DMS79 (cell line): ENCODE data around the gene TEKT5.
"Not testable (repeated sequence)": the region's sequence is repeated elsewhere in the genome, so short reads cannot be mapped to it uniquely, and the experiment has no call there.

ENCODE experiments used
- DNase-seq: peaks from one replicate; lab custom pipeline; 2025; lab: John Stamatoyannopoulos, UW

TEKT5 gene

DNA sequence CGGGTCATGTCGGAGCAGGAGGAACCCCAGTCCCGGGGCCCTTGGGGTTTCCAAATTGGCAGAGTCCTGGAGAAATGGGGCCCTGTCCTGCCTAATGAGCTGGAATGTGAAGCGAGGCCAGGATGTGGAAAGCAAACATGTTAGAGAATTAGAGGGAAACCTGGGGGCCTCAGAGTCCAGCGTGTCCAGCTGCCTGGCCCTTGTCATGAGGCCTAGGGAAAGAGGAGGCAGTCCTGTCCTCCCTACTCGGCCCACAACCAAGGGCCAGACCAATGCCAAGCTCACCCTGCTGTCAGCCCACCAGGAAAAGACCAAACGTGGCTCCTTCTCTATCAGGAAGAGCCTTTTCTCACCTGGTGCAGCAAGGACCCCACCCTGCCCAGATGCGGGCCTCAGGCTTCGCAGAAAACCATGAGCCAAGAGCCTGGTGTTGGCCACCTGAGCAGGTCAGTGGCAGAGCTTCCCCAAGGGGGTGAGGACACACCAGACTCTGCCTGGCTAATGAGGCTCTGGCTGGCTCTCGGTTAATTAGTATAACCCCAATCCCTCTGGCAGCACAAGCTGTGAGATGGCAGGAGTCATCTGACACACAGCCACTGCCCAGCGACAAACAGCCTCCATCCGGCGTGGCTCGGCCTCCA, 10.1 kb downstream of the TEKT5 start:
- no peak for DNase-seq

DNA sequence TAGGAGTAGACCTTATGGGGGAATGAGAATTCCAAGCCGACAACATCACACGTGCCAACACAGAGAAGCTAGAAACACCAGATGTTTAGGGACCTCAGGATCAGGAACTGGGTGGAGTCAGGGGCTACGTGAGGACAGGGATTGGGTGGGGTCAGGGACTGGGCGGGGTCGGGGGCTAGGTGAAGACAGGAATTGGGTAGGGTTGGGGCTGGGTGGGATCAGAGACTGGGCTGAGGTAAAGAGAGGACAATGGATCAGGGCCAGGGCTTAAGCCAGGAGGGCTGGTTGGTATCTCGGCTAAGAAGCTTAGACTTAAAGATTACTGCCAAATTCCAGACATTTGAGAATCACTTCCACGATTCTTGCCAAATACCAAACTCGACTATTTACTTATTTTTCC, 11.6 kb downstream of the TEKT5 start:
- no peak for DNase-seq

DNA sequence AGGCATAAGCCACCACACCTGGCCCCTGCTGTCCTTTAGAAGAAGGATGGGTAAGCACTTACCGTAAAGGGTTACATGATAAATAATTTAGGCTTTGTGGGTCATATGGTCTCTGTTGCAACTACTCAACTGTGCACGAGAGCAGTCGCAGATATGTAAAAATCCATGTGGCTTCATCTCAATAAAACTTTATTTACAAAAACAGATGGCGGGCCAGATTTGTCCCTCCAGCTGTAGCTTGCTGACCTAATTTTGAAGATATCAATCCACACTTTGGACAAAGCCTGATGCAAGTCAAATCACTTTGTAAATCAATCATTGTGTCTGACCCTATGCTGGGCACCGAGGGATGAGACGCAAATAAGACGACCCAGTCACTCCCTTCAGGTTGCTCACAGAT, 12.1 kb downstream of the TEKT5 start:
- DNase-seq: no peak

DNA sequence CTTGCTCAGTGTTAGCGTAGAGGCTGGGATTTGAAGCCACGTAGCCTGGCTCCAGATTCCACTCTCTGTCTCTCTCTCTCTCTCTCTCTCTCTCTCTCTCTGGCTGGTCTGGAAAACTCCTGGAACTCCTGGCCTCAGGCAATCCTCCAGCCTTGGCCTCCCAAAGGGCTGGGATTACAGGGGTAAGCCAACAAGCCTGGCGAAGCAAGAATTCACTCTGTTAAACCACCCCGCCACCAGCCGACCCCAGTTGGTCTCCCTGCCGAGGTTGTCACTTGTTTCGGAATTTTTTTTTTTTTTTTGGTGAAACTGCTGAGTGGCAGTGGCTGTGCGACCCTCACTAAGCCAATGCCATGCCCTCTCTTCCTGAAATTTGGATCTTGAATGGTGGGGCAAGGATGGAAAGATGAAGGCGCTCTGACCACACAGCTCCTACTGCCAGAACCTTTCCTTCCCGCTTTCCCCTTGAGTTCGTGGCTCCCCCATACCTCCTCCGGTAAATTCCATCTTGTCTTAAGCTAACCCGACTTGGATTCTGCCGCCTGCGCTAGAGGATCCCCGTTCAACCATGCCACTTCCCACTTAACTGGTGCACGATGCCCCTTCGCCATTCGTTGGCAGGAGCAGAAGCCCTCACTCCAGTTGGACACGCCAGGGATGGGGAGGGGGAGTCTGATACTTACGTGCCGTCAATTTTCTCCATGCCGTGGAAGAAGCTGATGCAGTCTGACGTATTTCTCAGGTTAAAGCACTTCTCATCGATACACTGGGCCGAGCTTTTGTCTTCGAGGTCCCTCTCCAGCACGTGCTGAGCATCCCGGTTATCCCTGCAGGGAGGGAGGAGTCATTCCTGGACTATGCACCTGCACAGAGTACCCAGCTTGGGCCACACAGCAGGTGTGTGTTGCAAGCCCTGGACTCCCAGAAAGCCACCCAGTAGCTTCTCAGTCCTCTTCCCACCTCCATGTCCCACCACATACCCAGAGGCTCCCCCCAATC, 13.1 kb downstream of the TEKT5 start:
- no peak for DNase-seq

DNA sequence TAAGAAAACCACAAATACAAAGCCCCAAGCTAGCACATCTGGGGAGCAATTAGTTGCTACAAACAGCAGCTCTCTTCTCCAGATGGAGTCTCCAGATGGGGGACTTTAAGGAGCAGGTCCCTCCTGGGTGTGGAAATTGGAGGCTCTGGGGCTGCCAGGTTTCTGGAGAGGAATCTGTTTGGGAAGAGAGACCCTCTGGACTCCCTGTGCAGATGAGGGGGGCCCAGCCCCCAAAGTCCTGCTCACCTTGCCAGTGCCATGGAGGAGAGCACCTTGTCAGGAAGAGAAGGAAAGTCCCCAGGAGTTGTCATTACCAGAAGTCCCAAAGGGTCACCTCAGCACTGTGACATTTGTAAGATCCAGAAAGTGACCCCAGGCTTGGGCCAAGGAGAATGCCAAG, 14.8 kb downstream of the TEKT5 start:
- DNase-seq: no peak

DNA sequence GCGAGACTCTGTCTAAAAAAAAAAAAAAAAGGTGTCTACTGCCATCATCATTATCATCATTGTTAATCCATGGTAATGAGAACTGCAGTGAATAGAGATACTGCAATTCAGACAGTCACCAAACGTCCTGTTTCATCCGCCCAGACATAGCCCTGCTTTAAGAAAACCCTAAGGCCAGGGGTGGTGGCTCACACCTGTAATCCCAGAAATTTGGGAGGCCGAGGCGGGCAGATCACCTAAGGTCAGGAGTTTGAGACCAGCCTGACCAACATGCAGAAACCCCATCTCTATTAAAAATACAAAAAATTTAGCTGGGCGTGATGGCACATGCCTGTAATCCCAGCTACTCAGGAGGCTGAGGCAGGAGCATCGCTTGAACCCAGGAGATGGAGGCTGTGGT, 15.3 kb downstream of the TEKT5 start:
- not testable (repeated sequence) for DNase-seq

DNA sequence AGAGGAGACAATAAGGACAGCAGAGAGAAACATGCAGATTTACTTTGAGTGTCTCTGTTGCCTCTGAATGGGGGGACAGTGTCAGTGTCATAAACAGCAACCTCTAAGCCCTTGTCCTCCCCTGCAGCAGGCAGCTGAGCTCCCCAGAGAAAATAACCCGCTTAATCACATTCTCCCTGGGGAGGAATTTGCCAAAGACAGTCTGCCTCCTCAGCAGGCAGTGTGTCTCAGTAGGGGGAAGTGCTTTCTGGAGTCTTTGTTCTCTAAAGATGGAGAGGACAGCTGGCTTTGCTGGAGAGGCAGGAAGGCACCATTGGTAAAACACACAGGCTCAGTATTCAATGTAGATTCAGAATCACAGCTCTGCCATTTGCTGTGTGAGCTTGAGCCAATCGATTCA, 16.1 kb downstream of the TEKT5 start:
- no peak for DNase-seq

DNA sequence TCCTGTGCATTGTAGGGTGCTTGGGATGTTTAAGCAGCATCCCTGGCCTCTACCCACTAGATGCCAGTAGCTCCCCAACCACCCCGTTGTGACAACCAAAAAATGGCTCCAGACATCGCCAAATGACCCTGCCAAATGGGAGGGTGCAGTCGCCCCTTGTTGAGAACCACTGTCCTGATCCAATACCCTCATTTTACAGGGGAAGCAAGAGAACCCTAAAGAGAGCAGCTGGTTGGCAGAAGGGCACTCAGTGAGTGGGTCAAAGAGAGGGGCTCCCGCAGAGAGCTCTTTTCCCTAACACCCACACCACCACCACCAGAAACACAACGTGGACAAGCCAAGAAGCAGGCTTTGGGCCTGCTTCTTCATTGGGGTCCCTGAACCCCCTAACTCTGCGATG, 18.4 kb downstream of the TEKT5 start:
- no peak for DNase-seq

DNA sequence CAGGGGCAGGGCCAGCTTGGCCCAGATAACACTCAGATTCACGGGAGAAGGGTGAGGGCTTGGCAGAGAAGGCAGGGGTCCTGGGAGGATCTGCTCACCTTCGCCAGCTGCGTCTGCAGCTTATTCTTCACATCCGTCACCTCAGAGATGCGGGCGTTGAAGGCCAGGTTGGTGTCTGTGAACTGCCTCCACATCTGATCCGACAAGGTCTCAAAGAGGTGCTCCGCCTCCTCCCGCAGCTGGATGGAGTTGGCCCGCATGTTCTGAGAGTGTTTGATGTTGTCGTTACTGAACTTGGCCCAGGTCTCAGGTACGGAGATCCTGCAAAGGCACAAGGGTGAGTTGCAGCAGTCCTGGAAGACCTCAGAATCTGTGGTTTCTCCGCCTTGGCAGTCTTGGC, 18.9 kb downstream of the TEKT5 start:
- DNase-seq: no peak

DNA sequence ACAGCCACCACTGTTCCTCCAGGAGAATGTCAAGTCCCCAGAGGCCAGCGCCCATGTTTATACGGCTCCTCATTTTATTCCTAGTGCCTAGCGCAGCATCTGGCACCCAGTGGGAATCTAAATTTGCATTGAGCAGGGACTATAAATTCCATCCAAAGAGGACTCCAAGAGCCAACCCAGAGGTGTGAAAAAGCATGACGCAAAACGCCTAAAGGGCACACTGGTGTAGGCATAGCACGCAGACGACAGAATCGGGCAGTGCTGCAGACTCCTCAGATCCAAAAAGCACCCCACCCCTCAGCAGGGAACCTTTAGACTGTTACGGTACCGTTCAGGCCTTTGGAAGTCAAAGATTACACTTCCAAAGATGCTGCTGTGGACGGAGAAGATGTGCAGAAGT, 19.5 kb downstream of the TEKT5 start:
- no peak for DNase-seq

DNA sequence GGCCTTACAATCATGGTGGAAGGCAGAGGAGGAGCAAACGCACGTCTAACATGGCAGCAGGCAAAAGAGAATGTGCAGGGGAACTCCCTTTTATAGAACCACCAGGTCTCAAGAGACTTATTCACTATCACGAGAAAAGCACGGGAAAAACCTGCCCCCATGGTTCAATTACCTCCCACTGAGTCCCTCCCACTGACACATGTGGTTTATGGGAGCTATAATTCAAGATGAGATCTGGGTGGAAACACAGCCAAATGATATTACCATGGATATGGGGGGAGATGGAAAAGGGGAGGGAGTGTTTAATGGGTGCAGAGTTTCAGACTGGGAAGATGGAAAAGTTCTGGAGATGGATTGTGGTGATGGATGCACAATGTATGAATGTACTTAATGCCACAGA, 23.0 kb downstream of the TEKT5 start:
- DNase-seq: no peak

DNA sequence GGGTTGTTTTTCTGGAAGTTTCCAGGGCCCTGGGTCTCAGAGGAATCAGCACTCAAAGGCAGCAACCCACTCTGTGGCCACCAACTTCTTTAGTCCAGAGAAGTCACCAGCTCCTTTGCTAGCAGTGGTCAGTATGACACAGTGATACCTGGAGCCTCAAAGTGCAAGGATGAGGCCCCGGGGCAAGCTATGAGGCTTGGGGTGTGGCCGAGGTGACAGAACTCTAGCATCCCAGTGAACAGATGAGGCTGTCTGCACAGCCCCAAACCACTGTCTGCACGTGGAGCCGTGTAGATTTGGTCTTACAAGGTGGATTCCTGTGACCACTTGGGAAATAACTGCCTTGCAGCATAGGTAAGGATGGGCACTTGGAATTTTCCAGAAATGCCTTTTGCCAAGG, 24.9 kb downstream of the TEKT5 start:
- DNase-seq: no peak

DNA sequence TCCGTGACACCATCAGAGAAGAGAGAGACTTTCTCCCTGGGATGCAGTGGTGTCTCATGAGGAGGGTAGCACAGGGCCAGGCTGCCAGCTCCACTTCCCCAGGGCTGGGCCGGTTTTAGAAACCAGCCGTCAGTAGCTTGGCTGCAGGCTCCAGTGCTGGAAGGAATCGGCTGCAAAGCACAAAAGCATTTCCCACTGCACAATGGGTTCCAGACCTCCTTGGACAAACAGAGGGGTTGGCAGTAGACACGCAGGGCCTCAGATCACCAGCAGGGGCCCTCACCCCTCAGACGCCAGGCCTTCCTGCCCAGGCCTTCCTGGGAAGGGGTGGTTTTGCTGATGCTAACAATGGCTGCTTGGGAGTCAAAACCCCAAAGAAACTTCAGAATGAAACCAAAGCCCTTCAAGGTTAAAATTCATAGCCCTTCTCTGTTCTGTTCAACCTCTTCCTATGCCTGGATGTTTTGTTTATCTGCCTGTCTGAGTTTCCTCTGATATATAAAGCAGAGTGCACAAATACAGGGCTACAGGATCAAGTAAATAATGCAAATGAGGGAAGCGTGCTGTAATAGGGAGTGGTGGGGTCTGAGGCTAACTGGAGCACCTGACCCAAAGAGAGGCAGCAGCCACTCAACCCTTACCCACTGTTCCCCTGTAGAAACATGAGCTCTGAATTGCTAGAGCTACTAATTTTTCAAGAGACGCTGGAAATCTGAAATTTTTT, 26.2 kb downstream of the TEKT5 start:
- DNase-seq: no peak

DNA sequence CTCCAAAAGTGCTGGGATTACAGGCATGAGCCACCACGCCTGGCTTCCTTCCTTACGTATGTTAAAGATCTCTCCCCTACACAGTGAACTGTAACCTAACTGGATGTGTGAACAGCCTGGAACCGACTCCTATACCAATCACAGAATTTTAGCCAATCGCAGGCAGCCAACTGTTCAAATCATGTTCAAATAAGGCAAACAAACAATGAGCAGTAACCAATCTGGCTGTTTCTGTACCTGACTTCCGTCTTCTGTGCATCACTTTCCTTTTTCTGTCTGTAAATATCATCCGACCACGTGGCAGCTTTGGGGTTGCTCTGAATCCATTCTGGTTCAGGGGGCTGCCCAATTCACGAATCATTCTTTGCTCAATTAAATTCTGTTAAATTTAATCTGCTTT, 27.5 kb downstream of the TEKT5 start:
- no peak for DNase-seq

DNA sequence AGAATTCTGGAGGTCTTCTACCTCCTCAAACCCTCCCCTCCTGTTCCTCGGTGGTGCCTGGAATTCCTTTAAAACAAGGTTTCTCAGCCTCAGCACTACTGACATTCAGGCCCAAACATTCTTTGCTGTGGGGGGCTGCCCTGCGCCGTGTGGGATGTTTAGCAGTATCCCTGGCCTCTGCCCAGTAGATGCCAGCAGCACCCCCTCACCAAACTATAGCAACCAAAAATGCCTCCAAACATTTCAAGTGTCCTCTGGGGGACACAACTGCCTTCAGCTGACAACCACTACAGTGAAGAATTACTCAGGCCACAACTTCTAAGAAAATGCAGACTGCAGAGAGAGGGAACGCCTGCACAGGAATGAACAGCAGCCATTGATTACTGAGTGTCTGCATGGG, 28.4 kb downstream of the TEKT5 start:
- no peak for DNase-seq

DNA sequence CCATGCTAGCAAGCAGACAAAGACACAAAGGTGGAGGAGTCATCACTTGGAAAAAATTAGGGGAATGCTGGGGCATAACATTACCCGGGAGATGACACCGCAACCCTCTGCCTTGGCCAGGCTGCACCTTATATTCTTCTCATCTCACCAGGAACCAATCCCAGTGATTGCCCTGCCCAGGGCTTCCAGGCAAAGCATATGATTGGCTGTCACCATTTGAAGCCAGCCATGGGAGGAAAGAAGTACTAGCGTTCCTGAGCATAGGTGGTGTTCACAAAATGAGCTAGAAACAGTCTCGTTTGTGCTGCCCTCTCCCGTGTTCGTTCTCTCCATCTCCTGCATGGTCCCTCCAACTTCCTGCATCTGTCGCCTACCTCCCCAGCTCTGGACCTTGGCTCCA, 29.6 kb downstream of the TEKT5 start:
- no peak for DNase-seq

DNA sequence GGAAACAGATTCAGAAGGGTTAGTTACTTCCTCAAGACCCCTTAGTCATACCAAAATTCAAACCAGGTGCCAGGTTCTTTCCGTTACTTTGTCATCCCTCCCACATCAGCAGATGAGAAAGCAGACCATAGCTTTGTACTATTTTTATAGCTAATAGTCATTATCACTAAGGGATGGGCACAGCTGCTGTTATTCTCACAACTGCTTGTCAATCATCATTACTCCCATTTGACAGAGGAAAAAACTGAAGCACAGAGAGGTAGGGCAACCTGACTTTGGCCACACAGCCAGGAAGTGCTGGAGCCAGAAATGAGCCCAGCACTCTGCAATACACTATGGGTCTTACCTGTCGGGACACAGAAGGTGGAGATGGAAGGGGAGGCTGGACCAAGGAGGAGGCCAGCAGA, 30.0 kb downstream of the TEKT5 start:
- no peak for DNase-seq

DNA sequence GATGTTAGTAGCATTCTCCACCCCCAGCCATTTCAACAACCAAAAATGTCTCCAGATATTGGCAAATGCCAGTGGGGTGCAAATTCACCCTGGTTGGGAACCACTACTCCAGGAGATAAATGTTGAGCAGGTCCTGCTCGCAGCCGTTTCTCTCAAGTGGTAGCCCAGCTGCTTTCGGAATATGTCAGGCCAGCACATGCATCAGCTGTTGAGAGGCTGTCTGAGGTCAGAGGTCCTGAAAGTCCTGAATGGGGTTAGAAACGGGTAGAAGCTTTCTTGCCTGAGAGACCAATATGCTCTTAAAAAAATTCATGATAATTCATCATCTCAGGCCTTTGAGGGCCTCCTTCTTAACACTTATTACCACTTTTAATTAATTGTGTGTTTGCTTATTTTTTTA, 31.0 kb downstream of the TEKT5 start:
- DNase-seq: no peak

DNA sequence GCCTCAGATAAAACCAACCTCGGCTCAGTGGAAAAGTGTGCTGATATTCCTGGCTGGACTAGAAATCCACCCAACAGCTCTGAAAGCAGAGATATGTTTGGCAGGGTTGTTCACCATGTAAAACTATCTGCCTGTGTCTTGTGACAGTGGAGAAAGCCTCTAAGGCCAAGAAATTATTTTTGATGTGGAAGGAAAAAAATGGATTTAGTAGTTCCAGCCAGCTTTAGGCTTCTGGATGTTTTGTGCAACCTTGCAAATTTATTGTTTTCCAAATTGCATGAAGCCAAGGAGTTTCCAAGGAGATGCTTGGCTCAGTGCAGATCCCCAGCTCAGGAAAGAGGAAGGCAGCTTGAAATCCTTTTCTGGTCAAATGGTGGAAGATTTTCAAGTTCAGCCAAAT, 31.6 kb downstream of the TEKT5 start:
- DNase-seq: no peak

DNA sequence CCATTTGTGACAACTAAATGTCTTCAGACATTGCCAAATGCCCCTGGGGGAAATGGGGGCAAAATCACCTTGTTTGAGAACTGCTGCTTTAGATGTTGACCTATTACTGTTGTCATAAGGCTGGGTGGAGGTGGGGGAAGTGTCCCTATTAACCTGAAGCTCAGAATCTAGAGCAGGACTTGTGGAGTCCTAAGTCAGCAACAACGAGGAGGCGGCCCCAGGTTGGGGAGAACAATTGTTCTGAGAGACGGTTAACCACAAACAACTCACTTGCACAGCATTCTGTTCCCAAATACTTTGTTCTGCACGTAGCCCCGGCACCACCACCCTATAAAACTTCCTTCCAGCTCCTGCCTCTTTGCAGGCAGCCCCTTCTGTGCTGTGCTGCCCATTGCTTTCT, 32.5 kb downstream of the TEKT5 start:
- DNase-seq: no peak

DNA sequence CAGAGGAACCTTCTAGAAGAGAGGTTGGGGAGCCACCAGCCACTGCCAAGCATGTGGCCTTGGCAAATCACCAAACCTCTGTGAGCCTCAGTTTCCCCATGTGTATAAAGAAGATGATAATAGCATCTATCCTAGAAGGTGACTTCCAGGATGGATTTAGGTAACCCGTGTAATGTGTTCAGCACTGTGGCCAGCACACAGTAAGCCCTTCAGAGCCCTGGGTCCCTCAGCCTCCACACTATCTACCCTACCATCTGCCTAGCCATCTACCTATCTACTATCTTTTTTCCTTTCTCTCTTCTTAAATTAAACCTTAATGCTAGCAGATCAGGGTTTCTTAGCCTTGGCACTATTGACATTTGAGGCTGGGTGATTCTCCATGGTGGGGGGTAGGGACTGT, 33.0 kb downstream of the TEKT5 start:
- DNase-seq: no peak

DNA sequence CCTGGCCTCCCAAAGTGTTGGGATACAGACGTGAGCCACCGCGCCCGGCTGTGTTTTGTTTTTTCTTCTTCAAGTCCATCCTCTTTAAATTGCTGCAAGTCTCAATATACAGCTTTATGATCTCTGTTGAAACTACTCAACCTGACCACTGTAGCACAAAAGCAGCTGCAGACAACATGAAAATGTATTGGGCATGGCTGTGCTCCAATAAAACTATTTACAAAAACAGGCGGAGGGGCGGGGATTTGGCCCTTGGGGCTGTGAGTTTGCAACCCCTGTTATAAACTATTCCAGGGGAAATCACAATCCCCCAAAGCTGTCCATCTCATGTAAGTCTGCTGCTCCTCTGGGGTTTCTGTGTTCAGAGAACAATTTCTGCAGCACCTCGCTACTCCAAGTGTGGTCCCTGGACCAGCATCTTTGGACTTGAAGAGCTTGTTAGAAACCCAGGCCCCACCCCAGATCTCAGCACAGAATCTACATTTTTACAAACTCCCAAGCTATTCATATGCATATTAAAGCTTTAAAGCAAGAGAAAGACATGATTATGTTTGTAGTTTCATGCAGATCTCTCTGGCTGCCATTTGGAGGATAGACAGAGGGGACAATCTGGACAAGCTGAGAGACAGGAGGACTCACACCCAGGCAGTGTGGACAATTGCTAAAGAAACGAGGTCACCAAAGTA, 33.6 kb downstream of the TEKT5 start:
- DNase-seq: peak; percentile 23
